Measurements from ENCODE around the gene MKRN3. TPM values are rescaled to one million over a fixed set of nuclear protein-coding genes. Genes with fewer than 3 reads are reported as not detected.
"Not testable (repeated sequence)": the region's sequence is repeated elsewhere in the genome, so short reads cannot be mapped to it uniquely, and the experiment has no call there.

Gene MKRN3
- total RNA-seq, 1 donor from 2014 or later, result 3.4 TPM

DNA sequence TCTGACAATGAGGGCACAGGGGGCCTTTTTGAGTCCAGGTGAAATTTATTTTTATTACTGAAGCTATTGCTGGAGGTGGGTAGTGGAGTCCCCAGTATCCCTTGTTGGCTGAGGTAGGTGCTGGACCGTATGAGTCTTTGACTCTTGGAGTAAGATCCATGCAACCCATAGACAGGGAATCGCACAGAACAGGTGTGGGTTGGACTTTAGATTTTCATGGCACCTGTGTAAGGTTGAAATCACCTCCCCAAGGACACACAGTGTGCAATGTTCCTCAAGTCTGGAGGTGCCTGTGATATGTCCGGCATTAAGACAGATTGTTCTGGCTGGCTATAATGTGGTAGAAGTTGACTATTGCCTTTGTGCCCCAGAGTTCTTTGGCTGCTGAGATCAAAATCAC, 23.5 kb downstream of the MKRN3 start:
- intact Hi-C loops (cut with DNase I), result no loop called here
- Histone ChIP-seq H3K4me3 (no peak overlapping the region), H3K9me3 (no peaks in the 10 kb centered on the region), H3K27me3 (no peaks in the 10 kb centered on the region), H3K4me1 (no peaks in the 10 kb centered on the region), H3K36me3 (no peaks in the 10 kb centered on the region), H3K27ac (no peak overlapping the region)
- DNase-seq (ENCODE audit: low spot score in 2 of 2), result no peak
- TF ChIP-seq, protein P1, sequence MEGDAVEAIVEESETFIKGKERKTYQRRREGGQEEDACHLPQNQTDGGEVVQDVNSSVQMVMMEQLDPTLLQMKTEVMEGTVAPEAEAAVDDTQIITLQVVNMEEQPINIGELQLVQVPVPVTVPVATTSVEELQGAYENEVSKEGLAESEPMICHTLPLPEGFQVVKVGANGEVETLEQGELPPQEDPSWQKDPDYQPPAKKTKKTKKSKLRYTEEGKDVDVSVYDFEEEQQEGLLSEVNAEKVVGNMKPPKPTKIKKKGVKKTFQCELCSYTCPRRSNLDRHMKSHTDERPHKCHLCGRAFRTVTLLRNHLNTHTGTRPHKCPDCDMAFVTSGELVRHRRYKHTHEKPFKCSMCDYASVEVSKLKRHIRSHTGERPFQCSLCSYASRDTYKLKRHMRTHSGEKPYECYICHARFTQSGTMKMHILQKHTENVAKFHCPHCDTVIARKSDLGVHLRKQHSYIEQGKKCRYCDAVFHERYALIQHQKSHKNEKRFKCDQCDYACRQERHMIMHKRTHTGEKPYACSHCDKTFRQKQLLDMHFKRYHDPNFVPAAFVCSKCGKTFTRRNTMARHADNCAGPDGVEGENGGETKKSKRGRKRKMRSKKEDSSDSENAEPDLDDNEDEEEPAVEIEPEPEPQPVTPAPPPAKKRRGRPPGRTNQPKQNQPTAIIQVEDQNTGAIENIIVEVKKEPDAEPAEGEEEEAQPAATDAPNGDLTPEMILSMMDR (IDR thresholded peaks at IDR 0.05), result no peak

DNA sequence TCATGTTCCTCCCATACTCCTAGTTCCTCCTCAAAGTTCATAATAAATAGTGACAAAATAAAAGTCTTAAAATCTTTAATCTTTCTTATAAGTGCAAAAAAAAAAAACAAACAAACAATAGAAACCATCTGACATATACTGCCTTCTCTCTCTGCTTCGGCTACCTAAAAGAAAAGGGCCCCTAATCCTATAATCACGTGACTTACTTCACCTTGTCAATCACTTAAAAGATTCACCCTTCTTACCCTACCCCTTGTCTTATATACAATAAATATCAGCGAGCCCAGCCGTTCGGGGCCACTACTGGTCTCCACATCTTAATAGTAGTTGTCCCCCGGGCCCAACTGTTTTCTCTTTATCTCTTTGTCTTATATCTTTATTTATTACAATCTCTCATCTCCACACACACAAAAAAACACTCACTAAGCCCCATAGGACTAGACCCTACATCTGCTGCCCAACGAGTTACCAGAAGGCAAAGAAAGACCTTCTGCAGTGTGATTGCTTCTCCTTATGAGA, 28.8 kb downstream of the MKRN3 start:
- TF ChIP-seq, protein P1 (IDR thresholded peaks at IDR 0.05), result no peak
- Histone ChIP-seq H3K4me3 (no peak overlapping the region), H3K27me3 (no peaks in the 10 kb centered on the region), H3K9me3 (no peaks in the 10 kb centered on the region), H3K36me3 (no peaks in the 10 kb centered on the region), H3K27ac (no peak overlapping the region), H3K4me1 (no peaks in the 10 kb centered on the region)
- no peak for DNase-seq (ENCODE audit: low spot score in 2 of 2)
- intact Hi-C loops (cut with DNase I), result no loop called here

DNA sequence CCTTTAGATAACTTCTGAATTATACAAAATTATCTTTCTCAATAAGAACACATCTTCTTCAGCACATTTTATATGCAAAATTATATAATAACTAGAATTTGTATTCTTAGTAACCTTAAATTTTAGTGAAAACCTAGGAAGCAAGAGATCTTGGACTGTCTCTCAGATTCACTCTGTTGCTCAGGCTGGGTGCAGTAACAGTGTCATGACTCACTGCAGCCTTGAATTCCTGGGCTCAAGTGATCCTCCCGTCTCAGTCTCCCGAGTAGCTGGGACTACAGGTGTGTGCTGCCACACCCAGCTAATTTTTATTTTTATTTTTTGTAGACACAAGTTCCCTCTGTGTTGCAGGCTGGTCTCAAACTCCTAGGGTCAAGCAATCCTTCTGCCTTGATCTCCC, 29.9 kb downstream of the MKRN3 start:
- TF ChIP-seq, protein P1 (IDR thresholded peaks at IDR 0.05), result no peak
- no peaks in the 10 kb centered on the region for H3K27me3 ChIP-seq
- no peak overlapping the region for H3K4me3 ChIP-seq
- intact Hi-C loops (cut with DNase I), result no loop called here
- no peak overlapping the region for H3K27ac ChIP-seq
- H3K4me1 ChIP-seq, result no peaks in the 10 kb centered on the region
- H3K9me3 ChIP-seq, result no peaks in the 10 kb centered on the region
- DNase-seq (ENCODE audit: low spot score in 2 of 2), result no peak
- H3K36me3 ChIP-seq, result no peaks in the 10 kb centered on the region

GRCh38 chr15:23596736-23597135, 31.3 kb downstream of the MKRN3 start:
- H3K27me3 ChIP-seq, result no peaks in the 10 kb centered on the region
- H3K9me3 ChIP-seq, result no peaks in the 10 kb centered on the region
- intact Hi-C loops (cut with DNase I), result no loop called here
- TF ChIP-seq, protein P1 (IDR thresholded peaks at IDR 0.05), result no peak
- H3K27ac ChIP-seq, result no peak overlapping the region
- no peaks in the 10 kb centered on the region for H3K4me1 ChIP-seq
- no peak overlapping the region for H3K4me3 ChIP-seq
- no peaks in the 10 kb centered on the region for H3K36me3 ChIP-seq
- no peak for DNase-seq (ENCODE audit: low spot score in 2 of 2)

DNA sequence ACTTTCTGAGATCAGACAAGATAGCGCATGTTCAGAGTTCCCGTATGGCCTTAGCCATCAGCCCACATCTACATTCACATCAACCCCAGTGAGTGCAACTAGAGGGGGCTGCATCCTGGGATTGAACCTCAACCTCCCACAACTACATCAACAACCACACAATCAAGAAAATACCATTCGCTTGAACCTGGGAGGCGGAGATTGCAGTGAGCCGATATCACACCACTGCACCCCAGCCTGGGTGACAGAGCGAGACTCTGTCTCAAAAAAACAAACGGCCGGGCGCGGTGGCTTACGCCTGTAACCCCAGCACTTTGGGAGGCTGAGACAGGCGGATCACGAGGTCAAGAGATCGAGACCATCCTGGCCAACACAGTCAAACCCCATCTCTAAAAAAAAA, 31.8 kb downstream of the MKRN3 start:
- H3K9me3 ChIP-seq; H3K36me3 ChIP-seq; H3K4me3 ChIP-seq; intact Hi-C loops (cut with DNase I); H3K27ac ChIP-seq; H3K4me1 ChIP-seq; H3K27me3 ChIP-seq; DNase-seq (ENCODE audit: low spot score in 2 of 2): not testable (repeated sequence)

DNA sequence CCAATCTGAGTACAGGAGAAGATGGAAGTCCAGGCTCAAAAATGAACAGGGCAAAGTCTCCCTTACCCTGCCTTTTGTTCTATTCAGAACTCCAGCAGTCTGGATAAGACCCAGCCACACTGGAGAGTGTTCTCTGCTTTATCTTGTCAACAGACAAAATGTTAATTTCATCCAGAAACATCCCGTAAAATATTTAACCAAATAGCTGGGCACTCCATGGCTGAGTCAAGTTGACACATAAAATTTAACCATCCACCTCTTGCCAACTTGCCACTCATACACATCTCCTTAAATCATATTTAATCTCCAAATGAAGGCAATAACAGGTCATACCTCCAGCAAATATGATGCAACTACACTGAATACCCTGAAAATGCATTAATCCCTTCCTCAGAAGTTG, 33.6 kb downstream of the MKRN3 start:
- TF ChIP-seq, protein P1 (IDR thresholded peaks at IDR 0.05), result no peak
- Histone ChIP-seq H3K27me3 (no peaks in the 10 kb centered on the region), H3K36me3 (no peaks in the 10 kb centered on the region), H3K9me3 (no peaks in the 10 kb centered on the region), H3K27ac (no peak overlapping the region), H3K4me1 (no peaks in the 10 kb centered on the region), H3K4me3 (no peak overlapping the region)
- intact Hi-C loops (cut with DNase I), result no loop called here
- DNase-seq (ENCODE audit: low spot score in 2 of 2), result no peak
